Natural killer cell treated with Interleukin-12 subunit alpha and Interleukin-12 subunit beta and Interleukin-15 and Interleukin-18, amount 100 ng/mL, for 72 hours (primary cell): ENCODE results near the gene SRCAP. TPM values are rescaled to one million over a fixed set of nuclear protein-coding genes. Genes with fewer than 3 reads are reported as not detected.

Source experiments
- ATAC-seq, 2 donors: fragments of 150-1000 bp; cut with Tn5 transposase in 1 of 2; sonication (Bioruptor Pico), chemical (Tn5 transposase) in 1 of 2; 2 replicates each; pipeline ENCODE4 v1.10.0; 2021
- DNase-seq: peaks from one replicate; pipeline ENCODE4 v3.0.0; 2022; ENCODE audit warnings: low spot score
- H3K27ac Mint-ChIP-seq, 2 donors: 1 replicate in 1 of 2; 2 replicates in 1 of 2; pipeline ENCODE4 v1.8.0; 2022; ENCODE audit warnings: mixed read lengths in 2 of 2, mild to moderate bottlenecking in 1 of 2, moderate library complexity in 1 of 2
- H3K27me3 Mint-ChIP-seq, 2 donors: 1 replicate in 1 of 2; 2 replicates in 1 of 2; pipeline ENCODE4 v1.8.0; 2022; ENCODE audit warnings: mixed read lengths in 2 of 2
- H3K36me3 Mint-ChIP-seq: one replicate; pipeline ENCODE4 v1.8.0; 2022; ENCODE audit warnings: mixed read lengths
- H3K4me1 Mint-ChIP-seq, 2 donors: 1 replicate in 1 of 2; 2 replicates in 1 of 2; pipeline ENCODE4 v1.8.0; 2022; ENCODE audit warnings: low read depth in 2 of 2, mixed read lengths in 2 of 2, mild to moderate bottlenecking in 1 of 2
- H3K4me3 Mint-ChIP-seq: one replicate; pipeline ENCODE4 v1.8.0; 2022; ENCODE audit warnings: mixed read lengths
- H3K9me3 Mint-ChIP-seq: 2 replicates; pipeline ENCODE4 v1.8.0; 2022; ENCODE audit warnings: mixed read lengths
- total RNA-seq, 2 donors: library from RNA; stranded (reverse); gene quantifications; one replicate each; pipeline ENCODE4 v1.2.3, GENCODE V29; 2022

SRCAP gene
- total RNA-seq, 2 donors from 2014 or later, result 90.8 to 121 TPM

- peaks cover 5% of the 10 kb centered on the region for H3K36me3 Mint-ChIP-seq
- ATAC-seq (peak in 1 of 2 donors; percentile 8), DNase-seq (peak; percentile 55)
- H3K4me1 Mint-ChIP-seq, result peaks cover 12 to 16% of the 10 kb centered on the region in 2 donors
- no peaks in the 10 kb centered on the region for H3K9me3 Mint-ChIP-seq
- H3K27me3 Mint-ChIP-seq, result no peaks in the 10 kb centered on the region
- H3K27ac Mint-ChIP-seq, result no peak overlapping the region
- no peak overlapping the region for H3K4me3 Mint-ChIP-seq
Observed at GRCh38 chr16:30755955-30756780, 57.2 kb downstream of the SRCAP start.

- Mint-ChIP-seq H3K36me3 (no peaks in the 10 kb centered on the region), H3K4me3 (no peak overlapping the region), H3K4me1 (peaks cover 11 to 13% of the 10 kb centered on the region in 2 donors), H3K27ac (no peak overlapping the region), H3K9me3 (no peaks in the 10 kb centered on the region), H3K27me3 (no peaks in the 10 kb centered on the region)
- ATAC-seq (no peak), DNase-seq (peak; percentile 16)
Observed at GRCh38 chr16:30756781-30757100, 57.8 kb downstream of the SRCAP start.

GRCh38 chr16:30757316-30757715 is 58.3 kb downstream of the SRCAP start:
- H3K27me3 Mint-ChIP-seq, result no peaks in the 10 kb centered on the region
- peaks cover 13 to 16% of the 10 kb centered on the region in 2 donors for H3K4me1 Mint-ChIP-seq
- no peak overlapping the region for H3K4me3 Mint-ChIP-seq
- DNase-seq, result peak; percentile 47
- no peak overlapping the region for H3K27ac Mint-ChIP-seq
- no peaks in the 10 kb centered on the region for H3K9me3 Mint-ChIP-seq
- H3K36me3 Mint-ChIP-seq, result no peaks in the 10 kb centered on the region
- no peak for ATAC-seq

GRCh38 chr16:30758988-30759491 is 60.1 kb downstream of the SRCAP start:
- Mint-ChIP-seq H3K27me3 (no peaks in the 10 kb centered on the region), H3K4me1 (peaks cover 28 to 29% of the 10 kb centered on the region in 2 donors), H3K27ac (peak overlapping the region in 1 of 2 donors; percentile 55), H3K9me3 (no peaks in the 10 kb centered on the region), H3K4me3 (peak overlapping the region; percentile 34), H3K36me3 (peaks cover 5% of the 10 kb centered on the region)
- ATAC-seq (no peak), DNase-seq (peak; percentile 47)

GRCh38 chr16:30760001-30760559 is 61.1 kb downstream of the SRCAP start:
- H3K27ac Mint-ChIP-seq, result peak overlapping the region; percentile 71 to 91
- ATAC-seq (no peak), DNase-seq (peak; percentile 44)
- peaks cover 28 to 29% of the 10 kb centered on the region in 2 donors for H3K4me1 Mint-ChIP-seq
- no peaks in the 10 kb centered on the region for H3K9me3 Mint-ChIP-seq
- no peaks in the 10 kb centered on the region for H3K27me3 Mint-ChIP-seq
- peak overlapping the region; percentile 94 for H3K4me3 Mint-ChIP-seq
- H3K36me3 Mint-ChIP-seq, result peaks cover 5% of the 10 kb centered on the region

- peaks cover 12% of the 10 kb centered on the region for H3K36me3 Mint-ChIP-seq
- ATAC-seq (no peak), DNase-seq (no peak)
- no peaks in the 10 kb centered on the region for H3K9me3 Mint-ChIP-seq
- H3K4me1 Mint-ChIP-seq, result peaks cover 29 to 33% of the 10 kb centered on the region in 2 donors
- H3K27ac Mint-ChIP-seq, result peak overlapping the region; percentile 71 to 91
- H3K4me3 Mint-ChIP-seq, result peak overlapping the region; percentile 94
- no peaks in the 10 kb centered on the region for H3K27me3 Mint-ChIP-seq
Observed at GRCh38 chr16:30760577-30761426, 61.8 kb downstream of the SRCAP start.

GRCh38 chr16:30761427-30761927 is 62.5 kb downstream of the SRCAP start:
- peaks cover 13% of the 10 kb centered on the region for H3K36me3 Mint-ChIP-seq
- H3K4me3 Mint-ChIP-seq, result peak overlapping the region; percentile 94
- H3K27me3 Mint-ChIP-seq, result no peaks in the 10 kb centered on the region
- ATAC-seq, result peak; percentile 57 to 61
- H3K9me3 Mint-ChIP-seq, result no peaks in the 10 kb centered on the region
- peak overlapping the region; percentile 71 to 91 for H3K27ac Mint-ChIP-seq
- peaks cover 29 to 35% of the 10 kb centered on the region in 2 donors for H3K4me1 Mint-ChIP-seq
- DNase-seq, result peak; percentile 68

GRCh38 chr16:30761928-30762902 is 63.2 kb downstream of the SRCAP start, which contains the start of the genes CFAP119 and RNF40:
CFAP119 (minus strand) TSS chr16:30762062; CDS start chr16:30761748, 314 bp downstream.
RNF40 (plus strand) TSS chr16:30762322; CDS start chr16:30762546, 224 bp downstream.
- peak; percentile 94 for DNase-seq
- Mint-ChIP-seq H3K9me3 (no peaks in the 10 kb centered on the region), H3K27me3 (no peaks in the 10 kb centered on the region), H3K36me3 (peaks cover 17% of the 10 kb centered on the region), H3K4me1 (peaks cover 34 to 38% of the 10 kb centered on the region in 2 donors), H3K27ac (peak within 1 kb of the TSS; percentile 71 to 91), H3K4me3 (peak within 1 kb of the TSS; percentile 94)
- ATAC-seq, result peak; percentile 97

- Mint-ChIP-seq H3K36me3 (peaks cover 19% of the 10 kb centered on the region), H3K4me1 (peaks cover 41 to 43% of the 10 kb centered on the region in 2 donors), H3K27ac (peak overlapping the region; percentile 71 to 91), H3K4me3 (peak overlapping the region; percentile 94), H3K9me3 (no peaks in the 10 kb centered on the region), H3K27me3 (no peaks in the 10 kb centered on the region)
- DNase-seq (peak; percentile 55), ATAC-seq (no peak)
Observed at GRCh38 chr16:30762991-30763725, 64.2 kb downstream of the SRCAP start.

GRCh38 chr16:30764086-30764485 is 65.1 kb downstream of the SRCAP start:
- Mint-ChIP-seq H3K27me3 (no peaks in the 10 kb centered on the region), H3K27ac (peak overlapping the region in 1 of 2 donors; percentile 21), H3K9me3 (no peaks in the 10 kb centered on the region), H3K4me3 (peak overlapping the region; percentile 94), H3K4me1 (peaks cover 41 to 51% of the 10 kb centered on the region in 2 donors), H3K36me3 (peaks cover 26% of the 10 kb centered on the region)
- DNase-seq (peak; percentile 48), ATAC-seq (no peak)

GRCh38 chr16:30764816-30765465 is 66.0 kb downstream of the SRCAP start:
- Mint-ChIP-seq H3K36me3 (peaks cover 28% of the 10 kb centered on the region), H3K4me1 (peaks cover 41 to 51% of the 10 kb centered on the region in 2 donors), H3K4me3 (no peak overlapping the region), H3K27me3 (no peaks in the 10 kb centered on the region), H3K9me3 (no peaks in the 10 kb centered on the region), H3K27ac (peak overlapping the region in 1 of 2 donors; percentile 33)
- DNase-seq (peak; percentile 57), ATAC-seq (no peak)
